Astrocyte of the spinal cord (primary cell): ENCODE data around the gene SBK3.
"Not testable (repeated sequence)": the region's sequence is repeated elsewhere in the genome, so short reads cannot be mapped to it uniquely, and the experiment has no call there.

Experiments used
- DNase-seq: peaks from one replicate; pipeline ENCODE4 v3.0.0; 2011; ENCODE audit warnings: low read depth, low spot score
- H3K4me3 ChIP-seq: 2 replicates; pipeline ENCODE4 v1.5.1; 2011; ENCODE audit warnings: low read depth, mild to moderate bottlenecking, low read length, moderate library complexity
- in situ Hi-C: cut with HindIII; loops from 2 replicates; pipeline ENCODE4 v1.10.0; 2017; ENCODE audit warnings: low sequenced_read_pairs
- TF ChIP-seq, protein P1 (sequence below): IDR thresholded peaks from 2 replicates; pipeline ENCODE4 v1.5.1; 2012; ENCODE audit warnings: low read depth, mild to moderate bottlenecking, low read length, inconsistent platforms

Gene SBK3

DNA sequence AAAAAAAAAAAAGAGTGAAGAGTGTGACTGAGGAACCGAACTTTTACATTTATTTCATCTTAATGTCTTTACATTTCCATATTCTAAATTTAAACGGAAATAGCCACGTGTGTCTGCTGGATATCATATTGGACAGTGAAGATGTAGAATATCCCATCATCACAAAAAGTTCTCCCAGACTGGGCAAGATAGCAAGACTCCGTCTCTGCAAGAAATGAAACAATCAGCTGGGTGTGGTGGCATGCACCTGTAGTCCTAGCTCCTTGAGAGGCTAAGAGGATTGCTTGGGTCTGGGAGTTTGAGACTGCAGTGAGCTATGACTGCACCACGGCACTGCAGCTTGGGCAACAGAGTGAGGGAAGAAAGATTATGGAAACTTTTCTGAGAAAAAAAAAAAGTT is 31.4 kb upstream of the SBK3 start:
- TF ChIP-seq, protein P1, sequence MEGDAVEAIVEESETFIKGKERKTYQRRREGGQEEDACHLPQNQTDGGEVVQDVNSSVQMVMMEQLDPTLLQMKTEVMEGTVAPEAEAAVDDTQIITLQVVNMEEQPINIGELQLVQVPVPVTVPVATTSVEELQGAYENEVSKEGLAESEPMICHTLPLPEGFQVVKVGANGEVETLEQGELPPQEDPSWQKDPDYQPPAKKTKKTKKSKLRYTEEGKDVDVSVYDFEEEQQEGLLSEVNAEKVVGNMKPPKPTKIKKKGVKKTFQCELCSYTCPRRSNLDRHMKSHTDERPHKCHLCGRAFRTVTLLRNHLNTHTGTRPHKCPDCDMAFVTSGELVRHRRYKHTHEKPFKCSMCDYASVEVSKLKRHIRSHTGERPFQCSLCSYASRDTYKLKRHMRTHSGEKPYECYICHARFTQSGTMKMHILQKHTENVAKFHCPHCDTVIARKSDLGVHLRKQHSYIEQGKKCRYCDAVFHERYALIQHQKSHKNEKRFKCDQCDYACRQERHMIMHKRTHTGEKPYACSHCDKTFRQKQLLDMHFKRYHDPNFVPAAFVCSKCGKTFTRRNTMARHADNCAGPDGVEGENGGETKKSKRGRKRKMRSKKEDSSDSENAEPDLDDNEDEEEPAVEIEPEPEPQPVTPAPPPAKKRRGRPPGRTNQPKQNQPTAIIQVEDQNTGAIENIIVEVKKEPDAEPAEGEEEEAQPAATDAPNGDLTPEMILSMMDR: no peak
- DNase-seq: no peak
- H3K4me3 ChIP-seq: no peak overlapping the region
- in situ Hi-C loops: no loop called here

DNA sequence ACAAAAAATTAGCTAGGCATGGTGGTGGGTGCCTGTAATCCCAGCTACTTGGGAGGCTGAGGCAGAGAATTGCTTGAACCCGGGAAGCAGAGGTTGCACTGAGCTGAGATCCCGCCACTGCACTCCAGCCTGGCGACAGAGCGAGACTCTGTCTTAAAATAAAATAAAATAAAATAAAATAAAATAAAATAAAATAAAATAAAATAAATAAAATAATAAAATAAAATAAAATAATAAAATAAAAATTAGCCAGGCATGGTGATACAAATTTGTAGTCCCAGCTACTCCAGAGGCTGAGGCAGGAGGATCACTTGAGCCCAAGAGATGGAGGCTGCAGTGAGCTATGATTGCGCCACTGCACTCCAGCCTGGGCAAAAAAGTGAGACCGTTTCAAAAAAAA is 28.6 kb upstream of the SBK3 start:
- DNase-seq, in situ Hi-C loops, H3K4me3 ChIP-seq: not testable (repeated sequence)

DNA sequence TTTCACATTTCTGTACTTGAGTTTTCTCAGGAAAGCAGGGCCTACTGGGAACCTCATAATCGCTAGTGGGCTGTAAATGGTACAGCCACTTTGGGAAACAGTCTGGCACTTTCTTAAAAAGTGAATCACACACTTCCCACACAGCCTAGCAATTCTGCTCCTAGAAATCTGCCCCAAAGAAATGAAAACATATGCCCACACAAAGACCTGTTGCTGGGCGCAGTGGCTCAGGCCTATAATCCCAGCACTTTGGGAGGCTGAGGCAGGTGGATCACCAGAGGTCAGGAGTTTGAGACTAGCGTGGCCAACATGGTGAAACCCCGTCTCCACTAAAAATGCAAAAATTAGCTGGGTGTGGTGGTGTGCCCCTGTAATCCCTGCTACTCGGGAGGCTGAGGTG is 24.1 kb upstream of the SBK3 start:
- H3K4me3 ChIP-seq, in situ Hi-C loops, DNase-seq: not testable (repeated sequence)

DNA sequence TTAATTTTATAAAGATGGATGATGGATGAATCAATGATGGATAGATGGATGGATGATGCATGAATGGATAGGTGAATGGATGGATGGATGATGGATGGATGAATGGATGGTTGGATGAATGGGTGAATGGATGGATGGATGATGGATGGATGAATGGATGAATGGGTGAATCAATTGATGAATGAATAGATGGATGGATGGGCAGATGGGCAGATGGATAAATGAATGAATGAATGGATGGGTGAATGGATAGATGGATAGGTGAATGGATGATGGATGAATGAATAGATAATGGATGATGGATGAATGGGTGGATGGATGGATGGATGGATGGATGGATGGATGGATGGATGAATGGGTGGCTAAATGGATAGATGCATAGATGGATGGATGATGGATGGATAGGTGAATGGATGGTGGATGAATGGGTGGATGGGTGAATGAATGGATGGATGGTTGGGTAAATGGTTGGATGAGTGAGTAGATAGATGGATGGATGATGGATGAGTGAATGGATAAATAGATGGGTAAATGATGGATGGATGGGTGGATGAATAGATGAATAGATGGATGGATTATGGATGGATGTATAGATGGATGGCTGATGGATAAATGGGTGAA is 22.5 kb upstream of the SBK3 start:
- no peak overlapping the region for H3K4me3 ChIP-seq
- TF ChIP-seq, protein P1: no peak
- in situ Hi-C loops: no loop called here
- DNase-seq: no peak

DNA sequence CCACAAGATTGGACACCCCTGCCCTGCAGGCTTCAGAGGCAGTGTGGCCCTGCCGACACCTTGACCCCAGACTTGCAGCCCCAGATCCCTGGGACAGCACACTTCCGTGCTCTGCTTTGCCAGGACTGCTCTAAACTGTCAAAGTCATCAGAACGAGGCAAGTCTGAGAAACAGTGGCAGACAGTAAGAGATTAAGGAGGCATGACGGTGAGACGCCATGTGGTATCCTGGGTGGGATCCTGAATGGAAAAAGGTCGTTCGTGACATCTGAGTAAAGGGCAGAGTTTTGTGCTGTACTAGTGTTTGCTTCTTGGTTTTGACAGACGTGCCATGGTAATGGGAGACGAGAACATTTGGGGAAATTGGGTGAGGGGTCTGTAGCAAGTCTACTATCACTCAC is 21.5 kb upstream of the SBK3 start:
- in situ Hi-C loops: no loop called here
- TF ChIP-seq, protein P1: no peak
- no peak overlapping the region for H3K4me3 ChIP-seq
- no peak for DNase-seq

DNA sequence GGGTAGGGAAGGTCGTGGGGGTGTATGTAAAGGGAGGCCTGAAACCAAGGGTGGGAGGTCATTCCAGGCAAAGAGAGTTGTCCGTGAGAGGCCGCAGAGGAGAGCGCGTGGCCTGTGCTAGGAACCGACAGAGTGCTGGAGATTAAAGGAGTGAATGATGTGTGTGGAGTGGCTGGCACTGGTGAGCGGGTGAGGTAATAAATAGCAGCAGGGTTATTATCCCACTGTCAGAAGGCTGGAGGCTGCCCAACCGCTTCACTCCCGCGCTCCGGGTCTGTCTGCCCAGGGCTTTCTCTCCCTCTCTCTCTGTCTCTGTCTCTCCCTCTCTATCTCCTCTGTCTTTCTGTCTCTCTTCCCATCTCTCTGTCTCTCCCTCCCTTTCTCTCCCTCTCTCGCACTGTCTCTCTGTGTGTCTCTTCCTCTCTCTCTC is 17.9 kb upstream of the SBK3 start:
- TF ChIP-seq, protein P1: no peak
- DNase-seq: no peak
- in situ Hi-C loops: no loop called here
- H3K4me3 ChIP-seq: no peak overlapping the region

DNA sequence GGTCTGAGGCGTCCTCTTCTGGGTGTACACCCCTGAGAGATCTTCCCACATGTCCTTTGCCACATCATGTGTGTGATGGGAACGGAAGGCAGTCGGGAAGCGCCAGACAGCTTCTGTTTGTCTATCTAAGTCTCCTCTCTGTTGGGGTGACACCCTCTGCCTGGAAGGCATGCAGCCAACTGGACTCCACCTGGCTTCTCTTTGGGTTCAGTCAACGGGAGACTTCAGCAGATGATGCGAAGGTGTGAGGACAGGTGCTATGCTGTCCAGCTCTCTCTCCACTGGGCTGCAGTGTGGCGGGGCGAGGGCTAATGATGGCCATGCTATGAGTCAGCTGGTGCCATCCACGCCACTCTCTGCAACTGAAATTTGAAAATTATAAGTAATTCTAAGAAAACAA is 14.3 kb upstream of the SBK3 start:
- TF ChIP-seq, protein P1: no peak
- in situ Hi-C loops: no loop called here
- no peak for DNase-seq

DNA sequence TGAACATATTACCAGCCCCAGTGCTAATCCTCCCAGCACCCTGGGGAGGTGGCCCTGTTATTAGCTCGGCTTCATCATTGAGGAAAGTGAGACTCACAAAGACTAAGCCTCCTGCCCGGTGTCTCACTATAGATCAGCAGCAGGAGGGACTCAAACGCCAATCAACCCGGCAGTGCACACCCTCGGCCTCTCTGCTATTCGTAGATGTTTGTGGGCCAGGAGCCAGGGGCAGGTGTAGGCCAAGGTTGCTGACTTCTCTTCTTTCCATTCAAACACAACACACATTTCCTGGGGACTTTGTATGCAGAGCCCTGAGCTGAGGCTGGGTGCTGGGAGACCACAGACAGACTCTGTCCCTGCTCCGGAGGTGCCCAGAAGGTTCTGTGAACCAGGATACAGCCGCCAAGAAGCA is 9.4 kb upstream of the SBK3 start:
- H3K4me3 ChIP-seq: no peak overlapping the region
- in situ Hi-C loops: no loop called here
- TF ChIP-seq, protein P1: no peak
- DNase-seq: no peak

More for the DNA sequence above, 14.3 kb upstream of the SBK3 start:
- H3K4me3 ChIP-seq: no peak overlapping the region
